Measurements from ENCODE around the gene OPA1.

GRCh38 chr3:193673845-193674244 is 80.8 kb downstream of the OPA1 start:
- no peak for TF ChIP-seq CTCF (IDR thresholded peaks at IDR 0.05 in 8 of 11, conservative IDR thresholded peaks at IDR 0.05 in 3 of 11)
- no peak for TF ChIP-seq POLR2AphosphoS5 (IDR thresholded peaks at IDR 0.05)

All from spleen (tissue), 7 donors.